ENCODE data around the gene PRM2. TPM values are rescaled to one million over a fixed set of nuclear protein-coding genes. Genes with fewer than 3 reads are reported as not detected.

PRM2 gene
- total and polyA plus RNA-seq, 2 experiments from 2014 or later, result not detected

GRCh38 chr16:11314309-11314894 lies 38.1 kb upstream of the PRM2 start:
- peak overlapping the region; percentile 97 for H3K27ac Mint-ChIP-seq

GRCh38 chr16:11313493-11314308 lies 37.4 kb upstream of the PRM2 start:
- H2AFZ ChIP-seq, result no peak overlapping the region
- peak overlapping the region; percentile 100 for H3K27ac ChIP-seq (ENCODE audit: low read depth)
- H3K4me3 ChIP-seq, result peak overlapping the region; percentile 20; the same call in 1 of the 2 replicates
- Mint-ChIP-seq H3K27ac (peak overlapping the region; percentile 97), H3K36me3 (ENCODE audit: low read depth) (peaks cover 5% of the 10 kb centered on the region), H3K4me3 (peak overlapping the region; percentile 57; the same call in 2 of the 3 replicates), H3K4me1 (peaks cover 52% of the 10 kb centered on the region), H3K27me3 (ENCODE audit: insufficient read depth, low read depth, poor library complexity) (peaks cover 17% of the 10 kb centered on the region), H3K9me3 (no peaks in the 10 kb centered on the region)
- H3K4me1 ChIP-seq (ENCODE audit: insufficient read depth), result peaks cover 59% of the 10 kb centered on the region
- peaks cover 39% of the 10 kb centered on the region for H3F3A ChIP-seq (replicated peaks; ENCODE audit: low read depth)
- H4K20me1 ChIP-seq (replicated peaks; ENCODE audit: insufficient read depth), result no peaks in the 10 kb centered on the region
- H3K36me3 ChIP-seq (ENCODE audit: insufficient read depth), result no peaks in the 10 kb centered on the region; the same call in 1 of the 2 replicates
- no peaks in the 10 kb centered on the region for H3K27me3 ChIP-seq (ENCODE audit: insufficient read depth)
- no peaks in the 10 kb centered on the region; the same call in 1 of the 2 replicates for H3K9me2 ChIP-seq (ENCODE audit: insufficient read depth)
- peaks cover 6% of the 10 kb centered on the region; the same call in 1 of the 2 replicates for H3K79me2 ChIP-seq (replicated peaks; ENCODE audit: insufficient read depth)
- H3K4me2 ChIP-seq, result peak overlapping the region; percentile 42
- DNase-seq (ENCODE audit: low spot score) (no peak), ATAC-seq (no peak)
- TF ChIP-seq NANOG (IDR thresholded peaks at IDR 0.05; ENCODE audit: borderline replicate concordance) (no peak), ZNF462 (CRISPR knock-in tag; IDR thresholded peaks at IDR 0.05) (no peak), POLR2AphosphoS5 (IDR thresholded peaks at IDR 0.05; ENCODE audit: low read depth) (no peak; the same call in 1 of the 2 replicates), EZH2phosphoT487 (IDR thresholded peaks at IDR 0.05; ENCODE audit: unreplicated experiment) (no peak), ETS1 (IDR thresholded peaks at IDR 0.05) (no peak), CREB1 (CRISPR knock-in tag; IDR thresholded peaks at IDR 0.05; ENCODE audit: low read depth) (no peak), EZH2 (IDR thresholded peaks at IDR 0.05; ENCODE audit: low read depth, unreplicated experiment) (no peak), ZNF331 (CRISPR knock-in tag; IDR thresholded peaks at IDR 0.05; ENCODE audit: low read depth) (no peak), ZNF114 (CRISPR knock-in tag; IDR thresholded peaks at IDR 0.05) (no peak)

More at GRCh38 chr16:11314309-11314894, 38.1 kb upstream of the PRM2 start:
- Histone ChIP-seq H3K4me3 (no peak overlapping the region), H4K20me1 (replicated peaks; ENCODE audit: insufficient read depth) (no peaks in the 10 kb centered on the region), H3K4me1 (ENCODE audit: insufficient read depth) (peaks cover 60% of the 10 kb centered on the region), H3F3A (replicated peaks; ENCODE audit: low read depth) (peaks cover 41% of the 10 kb centered on the region), H3K79me2 (replicated peaks; ENCODE audit: insufficient read depth) (peaks cover 8% of the 10 kb centered on the region; the same call in 1 of the 2 replicates), H3K27ac (ENCODE audit: low read depth) (peak overlapping the region; percentile 100), H2AFZ (no peak overlapping the region), H3K27me3 (ENCODE audit: insufficient read depth) (no peaks in the 10 kb centered on the region), H3K9me2 (ENCODE audit: insufficient read depth) (no peaks in the 10 kb centered on the region; the same call in 1 of the 2 replicates), H3K4me2 (peak overlapping the region; percentile 42), H3K36me3 (ENCODE audit: insufficient read depth) (no peaks in the 10 kb centered on the region; the same call in 1 of the 2 replicates)
- TF ChIP-seq ZNF114 (CRISPR knock-in tag; IDR thresholded peaks at IDR 0.05), result no peak
- H3K4me1 Mint-ChIP-seq, result peaks cover 52% of the 10 kb centered on the region
- H3K4me3 Mint-ChIP-seq, result no peak overlapping the region; the same call in 2 of the 3 replicates
- H3K9me3 Mint-ChIP-seq, result no peaks in the 10 kb centered on the region
- H3K36me3 Mint-ChIP-seq (ENCODE audit: low read depth), result peaks cover 10% of the 10 kb centered on the region
- ATAC-seq, result no peak
- H3K27me3 Mint-ChIP-seq (ENCODE audit: insufficient read depth, low read depth, poor library complexity), result peaks cover 20% of the 10 kb centered on the region
- no peak for DNase-seq (ENCODE audit: low spot score)
